HG02938 (cell line): ENCODE results near the gene KNSTRN.

Experiments used
- ATAC-seq: cut with Tn5 transposase; IDR thresholded peaks from one replicate; pipeline ENCODE4 v1.9.1; 2021; ENCODE audit warnings: mild to moderate bottlenecking, moderate library complexity; ENCODE audit not compliant: unreplicated experiment

Gene KNSTRN

DNA sequence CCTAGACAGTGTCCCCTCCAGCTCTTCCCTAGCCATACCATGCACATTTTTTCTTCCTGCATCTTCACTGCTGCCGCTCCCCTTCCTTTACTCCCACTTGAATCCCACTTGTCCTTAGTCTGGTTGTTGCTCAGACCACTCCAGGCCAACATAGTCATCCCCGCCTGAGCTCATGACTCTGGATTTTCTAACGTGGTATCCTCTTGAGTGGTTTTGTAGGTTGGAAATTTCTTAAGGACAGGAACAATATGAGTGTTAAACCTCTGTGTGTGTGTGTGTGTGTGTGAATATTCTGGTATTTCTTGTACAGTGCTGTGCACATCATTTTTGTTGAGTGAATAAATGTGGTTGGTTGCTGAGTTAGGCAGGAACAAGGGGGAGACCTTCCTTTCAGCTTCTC is 61.3 kb downstream of the KNSTRN start:
- ATAC-seq: no peak
